GM12878 (cell line): ENCODE data around the gene CREB5. TPM values are rescaled to one million over a fixed set of nuclear protein-coding genes. Genes with fewer than 3 reads are reported as not detected.

Source experiments
- ATAC-seq: fragments of 200-7000 bp; cut with Tn5 transposase; 3 replicates; pipeline ENCODE4 v1.9.1; 2020; ENCODE audit warnings: mild to moderate bottlenecking, moderate library complexity
- BruUV-seq: library from RNA; stranded (reverse); fragments of 400-500 nt; replicated peaks from 2 replicates; lab custom pipeline; 2021; lab: Mats Ljungman, UMichigan
- CTCF ChIA-PET: fragments of 300-600 bp; sonication (Branson Sonifier 250); formaldehyde crosslinking; extraction: SDS; loops from one replicate; lab custom pipeline; 2021; ENCODE audit warnings: inconsistent platforms; lab: Yijun Ruan, JAX
- POLR2A ChIA-PET: fragments of 350-600 bp; formaldehyde crosslinking; extraction: SDS; loops from one replicate; lab custom pipeline; 2021; ENCODE audit warnings: inconsistent platforms; lab: Charles Lee
- RAD21 ChIA-PET: fragments of 300-600 bp; sonication (Branson Sonifier 250); formaldehyde crosslinking; loops from one replicate; lab custom pipeline; 2023; ENCODE audit warnings: antibody characterized with exemption; ENCODE audit not compliant: unreplicated experiment; lab: Charles Lee
- SMC1A ChIA-PET: fragments of 300-600 bp; sonication (Branson Sonifier 250); formaldehyde crosslinking; loops from one replicate; lab custom pipeline; 2023; ENCODE audit not compliant: unreplicated experiment, uncharacterized antibody; lab: Charles Lee
- DNase-seq: peaks from one replicate; pipeline ENCODE4 v3.0.0-alpha.2; 2011; ENCODE audit warnings: low read depth, low spot score
- FAIRE-seq: peaks from 3 replicates; lab custom pipeline; 2011; peaks lifted over from hg19 to GRCh38; lab: Jason Lieb, UNC
- H2AFZ ChIP-seq: 2 replicates; pipeline ENCODE4 v1.6.0; 2011; ENCODE audit warnings: low read depth, low read length, control low read depth; ENCODE audit not compliant: control insufficient read depth
- H3K27ac ChIP-seq: 2 replicates; pipeline ENCODE4 v1.5.1; 2011; ENCODE audit warnings: control low read depth; ENCODE audit not compliant: control insufficient read depth, insufficient read depth
- H3K27me3 ChIP-seq, 2 experiments: replicated peaks in 1 of 2; 2 replicates each; pipeline versions ENCODE4 v1.6.0 to v1.6.1; 2011; ENCODE audit warnings: low read length in 1 of 2; ENCODE audit not compliant: control insufficient read depth in 2 of 2, insufficient read depth in 2 of 2
- H3K36me3 ChIP-seq, 2 experiments: 2 replicates each; pipeline ENCODE4 v1.5.1; 2011; ENCODE audit warnings: low read length in 1 of 2; ENCODE audit not compliant: control insufficient read depth in 2 of 2, insufficient read depth in 2 of 2
- H3K4me1 ChIP-seq: 2 replicates; pipeline ENCODE4 v1.6.1; 2011; ENCODE audit warnings: mild to moderate bottlenecking, low read length, moderate library complexity, mixed read lengths; ENCODE audit not compliant: control insufficient read depth, insufficient read depth
- H3K4me2 ChIP-seq: 2 replicates; pipeline ENCODE4 v1.6.0; 2011; ENCODE audit warnings: control low read depth; ENCODE audit not compliant: control insufficient read depth, insufficient read depth
- H3K4me3 ChIP-seq: fragments of 200-600 bp; sonication (generic); 2 replicates; pipeline ENCODE4 v1.5.1; 2016
- H3K79me2 ChIP-seq: 2 replicates; pipeline ENCODE4 v1.6.0; 2011; ENCODE audit warnings: low read length; ENCODE audit not compliant: control insufficient read depth, insufficient read depth
- H3K9ac ChIP-seq: 2 replicates; pipeline ENCODE4 v1.8.0; 2011; ENCODE audit warnings: low read length, control low read depth, mixed read lengths; ENCODE audit not compliant: control insufficient read depth, insufficient read depth
- H3K9me3 ChIP-seq: replicated peaks from 3 replicates; pipeline ENCODE4 v1.5.1; 2011; ENCODE audit warnings: mild to moderate bottlenecking, low read length; ENCODE audit not compliant: control insufficient read depth, insufficient read depth
- H4K20me1 ChIP-seq: 2 replicates; pipeline ENCODE4 v1.6.0; 2011; ENCODE audit not compliant: control insufficient read depth, insufficient read depth
- MTA2 ChIP-seq: fragments of 450-650 bp; IDR thresholded peaks from 2 replicates; pipeline ENCODE4 v1.6.1; 2016; ENCODE audit warnings: low read depth, mild to moderate bottlenecking, moderate library complexity
- PKNOX1 ChIP-seq: fragments of 450-650 bp; IDR thresholded peaks from 2 replicates; pipeline ENCODE4 v1.6.1; 2016; ENCODE audit warnings: mild to moderate bottlenecking
- POU2F2 ChIP-seq: IDR thresholded peaks from 3 replicates; pipeline ENCODE4 v1.6.1; 2011; ENCODE audit warnings: low read depth, mild to moderate bottlenecking, low read length, borderline replicate concordance
- SIN3A ChIP-seq: IDR thresholded peaks from 2 replicates; pipeline ENCODE4 v1.6.1; 2012; ENCODE audit warnings: low read depth, low read length, improper control_type of control experiment
- TARDBP ChIP-seq: IDR thresholded peaks from 2 replicates; pipeline ENCODE4 v1.6.1; 2016; ENCODE audit warnings: borderline replicate concordance
- WGBS: methylation state at CpG from one replicate; pipeline ENCODE4 v1.1.6; 2016; ENCODE audit warnings: low lambda C conversion rate; ENCODE audit not compliant: insufficient replicate concordance, insufficient coverage; ENCODE audit errors: missing lambda C conversion rate; 5-methylcytosine and 5-hydroxymethylcytosine counted together
- in situ Hi-C: fragments of 300-500 bp; cut with MboI; formaldehyde crosslinking; loops from 9 replicates; pipeline ENCODE4 v1.14.3; 2018; ENCODE audit warnings: mixed read lengths
- intact Hi-C: fragments of 100-400 bp; cut with micrococcal nuclease; formaldehyde crosslinking; loops from one replicate; pipeline ENCODE4 v1.14.2; 2022; ENCODE audit not compliant: unreplicated experiment
- polyA plus RNA-seq, 11 experiments: library from polyadenylated mRNA; depleted of rRNA in 4 of 11; unstranded in 6 of 11; stranded (reverse) in 5 of 11; fragments of >200 nt; fragmentation: Nextera tagmentation in 4 of 11; fragmentation: Illumina TruSeq in 1 of 11; extraction: Ambion mirVana in 4 of 11; extraction: Trizol in 1 of 11; gene quantifications; 1 replicate in 1 of 11; 2 replicates in 10 of 11; pipeline versions ENCODE4 v1.2.1 to v1.2.3, GENCODE V29; 2011 to 2016; ENCODE audit warnings: inconsistent platforms in 2 of 11, missing spikeins in 2 of 11, low read depth in 1 of 11
- total RNA-seq, 4 experiments: library from RNA; depleted of rRNA in 3 of 4; stranded (reverse); fragments of >200 nt in 3 of 4; fragmentation: Illumina TruSeq in 1 of 4; extraction: Trizol in 1 of 4; gene quantifications; 2 replicates each; pipeline versions ENCODE4 v1.2.1 to v1.2.3, GENCODE V29; 2013 to 2021

Gene CREB5
- total and polyA plus RNA-seq, 10 of the 15 experiments (the other 5 are each of a cell fraction or from before 2014, with no cell fraction given) = 12.9 to 74.1 (median 53.0) TPM

GRCh38 chr7:28470344-28470743 lies 58.0 kb downstream of the CREB5 start (continued):
- TF ChIP-seq PKNOX1 (no peak), POU2F2 (no peak)

GRCh38 chr7:28472332-28472731 lies 60.0 kb downstream of the CREB5 start:
- 55% methylated on average over 6 of the region's 6 CpGs for WGBS
- BruUV-seq = no TSS peak
- ChIA-PET POLR2A (no interaction called here), RAD21 (interaction anchor here (0.9 kb wide), 1 partner anchor 8 kb away, joined by 3 read pairs; no protein-coding TSS in a partner anchor)
- H2AFZ ChIP-seq = no peak overlapping the region
- H3K9me3 ChIP-seq = no peaks in the 10 kb centered on the region
- H3K4me2 ChIP-seq = no peak overlapping the region
- H3K27ac ChIP-seq = no peak overlapping the region
- H3K4me1 ChIP-seq = peaks cover 3% of the 10 kb centered on the region; the same call in 1 of the 2 replicates
- in situ Hi-C loops = no loop called here
- no peak overlapping the region for H3K9ac ChIP-seq
- intact Hi-C loops = no loop called here
- no peaks in the 10 kb centered on the region; a peak in 1 of 4 replicates for H3K36me3 ChIP-seq
- no peaks in the 10 kb centered on the region for H3K79me2 ChIP-seq
- no peak overlapping the region for H3K4me3 ChIP-seq
- TF ChIP-seq MTA2 (no peak), SIN3A (no peak), TARDBP (no peak)
- TF ChIP-seq, all 136 proteins: peak for 0
- ChIA-PET SMC1A (interaction anchor here (0.9 to 1.5 kb wide), 5 partner anchors 26 to 228 kb away, joined by 3 to 4 read pairs (median 3); no protein-coding TSS in a partner anchor), CTCF (interaction anchor here (1.5 kb wide), 1 partner anchor 151 kb away, joined by 4 read pairs; no protein-coding TSS in a partner anchor)
- ATAC-seq = no peak
- no peak for FAIRE-seq
- H4K20me1 ChIP-seq = no peaks in the 10 kb centered on the region
- H3K27me3 ChIP-seq = no peaks in the 10 kb centered on the region
- no peak for DNase-seq
